ENCODE data around the gene VSIG2.

VSIG2 gene

GRCh38 chr11:124763156-124763947 is 11.3 kb upstream of the VSIG2 start (continued):
- TF ChIP-seq ZBTB49 (tag by site-specific recombination; IDR thresholded peaks at IDR 0.05; ENCODE audit: low read depth), result no peak
- TF ChIP-seq ZNF449 (tag by site-specific recombination; IDR thresholded peaks at IDR 0.05), result no peak
- TF ChIP-seq ZNF266 (tag by site-specific recombination; IDR thresholded peaks at IDR 0.05; ENCODE audit: low read depth), result no peak
- TF ChIP-seq, protein P1, sequence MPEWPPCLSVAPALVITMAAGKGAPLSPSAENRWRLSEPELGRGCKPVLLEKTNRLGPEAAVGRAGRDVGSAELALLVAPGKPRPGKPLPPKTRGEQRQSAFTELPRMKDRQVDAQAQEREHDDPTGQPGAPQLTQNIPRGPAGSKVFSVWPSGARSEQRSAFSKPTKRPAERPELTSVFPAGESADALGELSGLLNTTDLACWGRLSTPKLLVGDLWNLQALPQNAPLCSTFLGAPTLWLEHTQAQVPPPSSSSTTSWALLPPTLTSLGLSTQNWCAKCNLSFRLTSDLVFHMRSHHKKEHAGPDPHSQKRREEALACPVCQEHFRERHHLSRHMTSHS (tag by site-specific recombination; IDR thresholded peaks at IDR 0.05), result no peak
- TF ChIP-seq ZEB2 (tag by site-specific recombination; IDR thresholded peaks at IDR 0.05), result peak; percentile 74
- no peak for TF ChIP-seq ZNF560 (tag by site-specific recombination; IDR thresholded peaks at IDR 0.05; ENCODE audit: borderline replicate concordance)
- TF ChIP-seq SCRT2 (tag by site-specific recombination; IDR thresholded peaks at IDR 0.05), result 0 out of 2 replicates have a peak, but pooled peaks have one; percentile 52
- TF ChIP-seq ZNF837 (tag by site-specific recombination; IDR thresholded peaks at IDR 0.05), result no peak
- TF ChIP-seq ZBTB20 (tag by site-specific recombination; IDR thresholded peaks at IDR 0.05), result no peak; the same call in 1 of the 2 replicates
- TF ChIP-seq ZNF548 (tag by site-specific recombination; IDR thresholded peaks at IDR 0.05), result no peak
- TF ChIP-seq OSR2 (tag by site-specific recombination; IDR thresholded peaks at IDR 0.05), result no peak
- TF ChIP-seq ZNF354C (tag by site-specific recombination; IDR thresholded peaks at IDR 0.05; ENCODE audit: borderline replicate concordance, low read depth), result no peak
- TF ChIP-seq ZNF324 (tag by site-specific recombination; IDR thresholded peaks at IDR 0.05), result no peak
- TF ChIP-seq, protein P2, sequence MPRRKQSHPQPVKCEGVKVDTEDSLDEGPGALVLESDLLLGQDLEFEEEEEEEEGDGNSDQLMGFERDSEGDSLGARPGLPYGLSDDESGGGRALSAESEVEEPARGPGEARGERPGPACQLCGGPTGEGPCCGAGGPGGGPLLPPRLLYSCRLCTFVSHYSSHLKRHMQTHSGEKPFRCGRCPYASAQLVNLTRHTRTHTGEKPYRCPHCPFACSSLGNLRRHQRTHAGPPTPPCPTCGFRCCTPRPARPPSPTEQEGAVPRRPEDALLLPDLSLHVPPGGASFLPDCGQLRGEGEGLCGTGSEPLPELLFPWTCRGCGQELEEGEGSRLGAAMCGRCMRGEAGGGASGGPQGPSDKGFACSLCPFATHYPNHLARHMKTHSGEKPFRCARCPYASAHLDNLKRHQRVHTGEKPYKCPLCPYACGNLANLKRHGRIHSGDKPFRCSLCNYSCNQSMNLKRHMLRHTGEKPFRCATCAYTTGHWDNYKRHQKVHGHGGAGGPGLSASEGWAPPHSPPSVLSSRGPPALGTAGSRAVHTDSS (tag by site-specific recombination; IDR thresholded peaks at IDR 0.05), result no peak
- no peak for TF ChIP-seq ZNF19 (tag by site-specific recombination; IDR thresholded peaks at IDR 0.05; ENCODE audit: low read depth)
- no peak for TF ChIP-seq ZSCAN30 (tag by site-specific recombination; IDR thresholded peaks at IDR 0.05)
- TF ChIP-seq, protein P3, sequence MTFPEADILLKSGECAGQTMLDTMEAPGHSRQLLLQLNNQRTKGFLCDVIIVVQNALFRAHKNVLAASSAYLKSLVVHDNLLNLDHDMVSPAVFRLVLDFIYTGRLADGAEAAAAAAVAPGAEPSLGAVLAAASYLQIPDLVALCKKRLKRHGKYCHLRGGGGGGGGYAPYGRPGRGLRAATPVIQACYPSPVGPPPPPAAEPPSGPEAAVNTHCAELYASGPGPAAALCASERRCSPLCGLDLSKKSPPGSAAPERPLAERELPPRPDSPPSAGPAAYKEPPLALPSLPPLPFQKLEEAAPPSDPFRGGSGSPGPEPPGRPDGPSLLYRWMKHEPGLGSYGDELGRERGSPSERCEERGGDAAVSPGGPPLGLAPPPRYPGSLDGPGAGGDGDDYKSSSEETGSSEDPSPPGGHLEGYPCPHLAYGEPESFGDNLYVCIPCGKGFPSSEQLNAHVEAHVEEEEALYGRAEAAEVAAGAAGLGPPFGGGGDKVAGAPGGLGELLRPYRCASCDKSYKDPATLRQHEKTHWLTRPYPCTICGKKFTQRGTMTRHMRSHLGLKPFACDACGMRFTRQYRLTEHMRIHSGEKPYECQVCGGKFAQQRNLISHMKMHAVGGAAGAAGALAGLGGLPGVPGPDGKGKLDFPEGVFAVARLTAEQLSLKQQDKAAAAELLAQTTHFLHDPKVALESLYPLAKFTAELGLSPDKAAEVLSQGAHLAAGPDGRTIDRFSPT (tag by site-specific recombination; IDR thresholded peaks at IDR 0.05), result no peak
